ENCODE data around the gene GRIK1.
A peak's percentile ranks its signal among the peaks of the same experiment; 100 is the strongest.

Gene GRIK1

DNA sequence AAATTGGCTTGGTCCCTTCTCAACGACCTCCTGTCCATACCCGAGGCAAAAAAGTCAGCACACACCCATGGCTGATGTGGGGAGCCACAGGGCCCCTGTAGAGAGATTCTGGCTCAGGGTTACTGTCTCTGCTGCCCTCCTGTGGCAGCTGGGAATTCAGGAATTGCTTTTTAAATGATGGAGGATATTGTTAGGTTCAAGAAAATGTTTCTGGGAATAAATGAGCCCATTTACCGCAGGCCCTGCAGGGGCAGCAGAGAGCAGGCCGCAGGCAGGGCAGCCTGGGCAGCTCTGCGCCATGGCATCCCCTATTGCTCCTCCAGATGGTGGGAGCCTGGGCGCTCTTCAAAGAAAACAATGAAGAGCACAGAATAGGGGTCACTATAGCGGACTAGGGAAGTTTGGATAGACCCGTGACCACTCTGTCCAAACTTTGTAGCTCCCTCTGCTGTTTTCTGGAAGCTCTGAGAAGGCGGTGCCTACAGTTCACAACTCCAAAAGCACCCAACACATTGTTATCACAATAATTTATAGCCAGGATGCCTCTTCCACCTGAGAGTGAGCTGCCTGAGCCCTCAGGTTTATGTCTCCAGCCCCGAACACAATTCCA is 440.0 kb downstream of the GRIK1 start:
- Histone ChIP-seq H2BK12ac (ENCODE audit: low read length in 2 of 2) (no peak overlapping the region), H3K9me3 (ENCODE audit: control insufficient read depth, low read length) (no peaks in the 10 kb centered on the region), H2BK120ac (ENCODE audit: low read depth, low read length) (no peak overlapping the region), H3K79me1 (replicated peaks; ENCODE audit: low read length, poor library complexity, severe bottlenecking) (no peaks in the 10 kb centered on the region), H3K4me3 (ENCODE audit: insufficient read depth in 1 of 2, low read depth in 1 of 2, low read length in 2 of 2) (no peak overlapping the region), H3K4ac (ENCODE audit: low read depth in 1 of 2, low read length in 2 of 2) (no peak overlapping the region), H3K4me1 (ENCODE audit: control insufficient read depth, insufficient read depth, low read depth, low read length) (peaks cover 3% of the 10 kb centered on the region), H2AFZ (ENCODE audit: low read depth, low read length) (no peak overlapping the region), H3K27me3 (ENCODE audit: control insufficient read depth in 1 of 2, insufficient read depth in 1 of 2, low read length in 2 of 2) (no peaks in the 10 kb centered on the region), H2BK5ac (ENCODE audit: low read depth, low read length, poor library complexity, severe bottlenecking) (no peak overlapping the region), H3K23ac (ENCODE audit: low read length in 2 of 2) (no peak overlapping the region), H3K14ac (ENCODE audit: low read length in 2 of 2) (no peak overlapping the region), H3K4me2 (ENCODE audit: low read length, poor library complexity, severe bottlenecking) (no peak overlapping the region), H3K9ac (ENCODE audit: low read length) (no peak overlapping the region), H4K91ac (ENCODE audit: low read length) (no peak overlapping the region), H2BK15ac (ENCODE audit: low read depth, poor library complexity, severe bottlenecking) (no peak overlapping the region), H3K36me3 (ENCODE audit: control insufficient read depth in 1 of 2, insufficient read depth in 2 of 2, low read depth in 1 of 2, low read length in 2 of 2) (no peaks in the 10 kb centered on the region), H3K27ac (ENCODE audit: low read length, poor library complexity, severe bottlenecking) (no peak overlapping the region), H3K18ac (ENCODE audit: low read depth in 1 of 2, low read length in 2 of 2) (no peak overlapping the region), H2AK5ac (ENCODE audit: low read length, severe bottlenecking) (peak overlapping the region; percentile 8), H4K8ac (ENCODE audit: low read length) (no peak overlapping the region)
- 83% methylated on average over 10 of the region's 10 CpGs for WGBS
- peak; percentile 39 for DNase-seq

- Histone ChIP-seq H3K23ac (ENCODE audit: low read length in 2 of 2) (no peak overlapping the region), H3K27me3 (ENCODE audit: control insufficient read depth in 1 of 2, insufficient read depth in 1 of 2, low read length in 2 of 2) (no peaks in the 10 kb centered on the region), H3K79me1 (replicated peaks; ENCODE audit: low read length, poor library complexity, severe bottlenecking) (no peaks in the 10 kb centered on the region), H2AK5ac (ENCODE audit: low read length, severe bottlenecking) (no peak overlapping the region), H3K4me1 (ENCODE audit: control insufficient read depth, insufficient read depth, low read depth, low read length) (peaks cover under 1% of the 10 kb centered on the region), H3K9me3 (ENCODE audit: control insufficient read depth, low read length) (no peaks in the 10 kb centered on the region), H2BK5ac (ENCODE audit: low read depth, low read length, poor library complexity, severe bottlenecking) (no peak overlapping the region), H3K14ac (ENCODE audit: low read length in 2 of 2) (no peak overlapping the region), H3K18ac (ENCODE audit: low read depth in 1 of 2, low read length in 2 of 2) (no peak overlapping the region), H2BK15ac (ENCODE audit: low read depth, poor library complexity, severe bottlenecking) (no peak overlapping the region), H4K8ac (ENCODE audit: low read length) (peak overlapping the region; percentile 12), H3K27ac (ENCODE audit: low read length, poor library complexity, severe bottlenecking) (no peak overlapping the region), H2BK12ac (ENCODE audit: low read length in 2 of 2) (no peak overlapping the region), H2BK120ac (ENCODE audit: low read depth, low read length) (no peak overlapping the region), H3K4ac (ENCODE audit: low read depth in 1 of 2, low read length in 2 of 2) (no peak overlapping the region), H3K36me3 (ENCODE audit: control insufficient read depth in 1 of 2, insufficient read depth in 2 of 2, low read depth in 1 of 2, low read length in 2 of 2) (no peaks in the 10 kb centered on the region), H3K4me2 (ENCODE audit: low read length, poor library complexity, severe bottlenecking) (no peak overlapping the region), H3K4me3 (ENCODE audit: insufficient read depth in 1 of 2, low read depth in 1 of 2, low read length in 2 of 2) (no peak overlapping the region), H4K91ac (ENCODE audit: low read length) (no peak overlapping the region), H3K9ac (ENCODE audit: low read length) (no peak overlapping the region), H2AFZ (ENCODE audit: low read depth, low read length) (no peak overlapping the region)
- 100% methylated on average over 4 of the region's 4 CpGs for WGBS
- DNase-seq = no peak
Observed at GRCh38 chr21:29499229-29499628, 440.6 kb downstream of the GRIK1 start.

GRCh38 chr21:29496337-29496736 is 443.5 kb downstream of the GRIK1 start:
- Histone ChIP-seq H3K4me3 (ENCODE audit: insufficient read depth in 1 of 2, low read depth in 1 of 2, low read length in 2 of 2) (no peak overlapping the region), H4K91ac (ENCODE audit: low read length) (no peak overlapping the region), H2BK15ac (ENCODE audit: low read depth, poor library complexity, severe bottlenecking) (no peak overlapping the region), H3K27me3 (ENCODE audit: control insufficient read depth in 1 of 2, insufficient read depth in 1 of 2, low read length in 2 of 2) (no peaks in the 10 kb centered on the region), H3K4me1 (ENCODE audit: control insufficient read depth, insufficient read depth, low read depth, low read length) (no peaks in the 10 kb centered on the region), H2AFZ (ENCODE audit: low read depth, low read length) (no peak overlapping the region), H3K27ac (ENCODE audit: low read length, poor library complexity, severe bottlenecking) (no peak overlapping the region), H2BK120ac (ENCODE audit: low read depth, low read length) (no peak overlapping the region), H3K4ac (ENCODE audit: low read depth in 1 of 2, low read length in 2 of 2) (no peak overlapping the region), H3K9me3 (ENCODE audit: control insufficient read depth, low read length) (no peaks in the 10 kb centered on the region), H3K14ac (ENCODE audit: low read length in 2 of 2) (no peak overlapping the region), H2AK5ac (ENCODE audit: low read length, severe bottlenecking) (no peak overlapping the region), H3K79me1 (replicated peaks; ENCODE audit: low read length, poor library complexity, severe bottlenecking) (no peaks in the 10 kb centered on the region), H2BK12ac (ENCODE audit: low read length in 2 of 2) (no peak overlapping the region), H3K36me3 (ENCODE audit: control insufficient read depth in 1 of 2, insufficient read depth in 2 of 2, low read depth in 1 of 2, low read length in 2 of 2) (no peaks in the 10 kb centered on the region), H3K4me2 (ENCODE audit: low read length, poor library complexity, severe bottlenecking) (no peak overlapping the region), H3K18ac (ENCODE audit: low read depth in 1 of 2, low read length in 2 of 2) (no peak overlapping the region), H2BK5ac (ENCODE audit: low read depth, low read length, poor library complexity, severe bottlenecking) (no peak overlapping the region), H4K8ac (ENCODE audit: low read length) (no peak overlapping the region), H3K9ac (ENCODE audit: low read length) (no peak overlapping the region), H3K23ac (ENCODE audit: low read length in 2 of 2) (no peak overlapping the region)
- no peak for DNase-seq
- WGBS = 18% methylated on average over 1 of the region's 1 CpG

DNA sequence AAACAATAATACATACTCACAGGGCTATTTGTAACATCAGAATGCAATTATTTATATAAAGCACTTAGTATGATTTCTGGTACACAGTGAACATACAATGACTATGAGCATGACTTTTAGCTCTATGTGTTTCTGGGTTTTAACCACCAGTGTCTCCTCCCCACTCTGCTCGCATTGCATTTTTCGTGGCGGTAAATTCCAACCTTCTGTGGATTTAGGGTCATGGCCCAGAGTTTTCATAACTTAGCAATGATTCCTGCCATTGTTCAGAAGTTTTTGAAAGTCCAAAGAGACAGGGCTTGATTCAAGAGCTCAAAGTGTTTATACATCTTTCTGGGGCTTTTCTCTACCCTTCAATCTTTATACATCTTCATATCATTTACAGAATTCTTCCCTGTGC is 449.8 kb downstream of the GRIK1 start:
- Histone ChIP-seq H3K79me1 (replicated peaks; ENCODE audit: low read length, poor library complexity, severe bottlenecking) (no peaks in the 10 kb centered on the region), H3K23ac (ENCODE audit: low read length in 2 of 2) (no peak overlapping the region), H2AK5ac (ENCODE audit: low read length, severe bottlenecking) (no peak overlapping the region), H3K9ac (ENCODE audit: low read length) (no peak overlapping the region), H2BK15ac (ENCODE audit: low read depth, poor library complexity, severe bottlenecking) (no peak overlapping the region), H2BK120ac (ENCODE audit: low read depth, low read length) (no peak overlapping the region), H3K36me3 (ENCODE audit: control insufficient read depth in 1 of 2, insufficient read depth in 2 of 2, low read depth in 1 of 2, low read length in 2 of 2) (no peaks in the 10 kb centered on the region), H3K27ac (ENCODE audit: low read length, poor library complexity, severe bottlenecking) (no peak overlapping the region), H2BK12ac (ENCODE audit: low read length in 2 of 2) (no peak overlapping the region), H3K4me1 (ENCODE audit: control insufficient read depth, insufficient read depth, low read depth, low read length) (peaks cover 1% of the 10 kb centered on the region), H3K4me2 (ENCODE audit: low read length, poor library complexity, severe bottlenecking) (no peak overlapping the region), H4K91ac (ENCODE audit: low read length) (no peak overlapping the region), H3K4ac (ENCODE audit: low read depth in 1 of 2, low read length in 2 of 2) (no peak overlapping the region), H2BK5ac (ENCODE audit: low read depth, low read length, poor library complexity, severe bottlenecking) (no peak overlapping the region), H4K8ac (ENCODE audit: low read length) (no peak overlapping the region), H3K27me3 (ENCODE audit: control insufficient read depth in 1 of 2, insufficient read depth in 1 of 2, low read length in 2 of 2) (no peaks in the 10 kb centered on the region), H3K4me3 (ENCODE audit: insufficient read depth in 1 of 2, low read depth in 1 of 2, low read length in 2 of 2) (no peak overlapping the region), H3K14ac (ENCODE audit: low read length in 2 of 2) (no peak overlapping the region), H3K18ac (ENCODE audit: low read depth in 1 of 2, low read length in 2 of 2) (no peak overlapping the region), H3K9me3 (ENCODE audit: control insufficient read depth, low read length) (no peaks in the 10 kb centered on the region), H2AFZ (ENCODE audit: low read depth, low read length) (no peak overlapping the region)
- DNase-seq = no peak
- WGBS = 92% methylated on average over 3 of the region's 3 CpGs

All from mesenchymal stem cell (in vitro differentiated cells and primary cell).